Measurements from ENCODE around the gene SLC4A3.

- TF ChIP-seq POLR2AphosphoS5 (IDR thresholded peaks at IDR 0.05; ENCODE audit: insufficient read depth in 1 of 2, low read depth in 1 of 2) (no peak), CTCF (IDR thresholded peaks at IDR 0.05) (no peak)
Observed at GRCh38 chr2:219668316-219668715, 40.9 kb downstream of the SLC4A3 start.

Measured in vagina (tissue), 2 donors.